Pancreas (tissue), 10 donors: ENCODE data around the gene VIM. TPM values are rescaled to one million over a fixed set of nuclear protein-coding genes. Genes with fewer than 3 reads are reported as not detected.

Experiments used
- ATAC-seq, 4 donors: fragments of 200-7000 bp; cut with Tn5 transposase; one replicate each; pipeline versions ENCODE4 v1.8.0 to v1.9.1; 2020; ENCODE audit warnings: mild to moderate bottlenecking in 4 of 4, moderate library complexity in 4 of 4
- DNase-seq, 6 donors: peaks; one replicate each; pipeline ENCODE4 v3.0.0-alpha.2; 2020
- FAIRE-seq: peaks from 2 replicates; lab custom pipeline; 2012; peaks lifted over from hg19 to GRCh38; lab: Jason Lieb, UNC
- H3K27ac ChIP-seq, 4 donors: fragments of 200-600 bp; sonication (generic); 1 replicate in 3 of 4; 2 replicates in 1 of 4; pipeline versions ENCODE4 v1.5.0 to v1.8.0; 2020
- H3K27me3 ChIP-seq, 4 donors: fragments of 200-600 bp; one replicate each; pipeline ENCODE4 v1.8.0; 2021
- H3K36me3 ChIP-seq, 3 donors: fragments of 200-600 bp; sonication (generic) in 1 of 3; one replicate each; pipeline versions ENCODE4 v1.5.0 to v1.8.0; 2020 to 2021
- H3K4me1 ChIP-seq, 3 donors: fragments of 200-600 bp; one replicate each; pipeline ENCODE4 v1.8.0; 2021
- H3K4me3 ChIP-seq, 4 donors: fragments of 200-600 bp; sonication (generic) in 2 of 4; one replicate each; pipeline versions ENCODE4 v1.5.0 to v1.8.0; 2020 to 2021
- H3K9me3 ChIP-seq, 4 donors: fragments of 200-600 bp; one replicate each; pipeline ENCODE4 v1.8.0; 2021
- CTCF ChIP-seq, 4 donors: fragments of 200-600 bp; sonication (generic) in 3 of 4; IDR thresholded peaks; one replicate each; pipeline versions ENCODE4 v1.5.0 to v1.8.0; 2021; ENCODE audit warnings: antibody characterized with exemption in 4 of 4
- WGBS, 2 donors: extraction: QIAGEN DNeasy Blood & Tissue Kit; methylation state at CpG; one replicate each; pipeline ENCODE4 v1.1.7; 2013; 5-methylcytosine and 5-hydroxymethylcytosine counted together
- intact Hi-C, 3 donors: fragments of 100-400 bp; cut with DNase I; formaldehyde crosslinking; loops; one replicate each; pipeline versions ENCODE4 v1.11.1 to v1.14.2; 2022
- polyA plus RNA-seq, 2 donors: library from polyadenylated mRNA; stranded (reverse); fragments of 200-250 nt; gene quantifications; one replicate each; pipeline ENCODE4 v1.2.3, GENCODE V29; 2013
- total RNA-seq, 6 donors: library from RNA; stranded (reverse); fragmentation: NEBNext Ultra II Directional in 4 of 6; extraction: Animal tissue kit (Norgen Biotek cat#: 25700) in 4 of 6; gene quantifications; one replicate each; pipeline versions ENCODE4 v1.2.1 to v1.2.4, GENCODE V29; 2021 to 2023
- donor health status: healthy with polysubstance abuse.
- donor health status: DM: no; HTN: no; CAD: no; lungs with moderate emphysema.
- donor health status: DM: no; HTN: no; CAD: no.
- donor health status: control.
- donor health status: control.
- donor health status: Bipolar disorder and iron deficiency.
- donor health status: DM: yes; HTN: yes; CAD: no.
- donor health status: DM: no; HTN: no; CAD: no.
- donor health status: DM: no; HTN: no; CAD: no.
- donor health status: DM: yes; HTN: yes; CAD: no.

The VIM gene
- total and polyA plus RNA-seq, 8 donors = 133 to 546 (median 163) TPM

- H3K27me3 ChIP-seq = no peaks in the 10 kb centered on the region
- intact Hi-C loops = no loop called here
- no peak overlapping the region for H3K27ac ChIP-seq
- ATAC-seq (peak; percentile 24 to 72 (median 60)), DNase-seq (no peak), FAIRE-seq (no peak)
- WGBS, 2 donors = 19 to 20% methylated on average over 1 of the region's 1 CpG
- no peak overlapping the region for H3K4me3 ChIP-seq
- no peak for TF ChIP-seq CTCF (IDR thresholded peaks at IDR 0.05)
- H3K36me3 ChIP-seq = no peaks in the 10 kb centered on the region
- no peaks in the 10 kb centered on the region for H3K9me3 ChIP-seq
- peaks cover 0 to 11% (median 0%) of the 10 kb centered on the region in 3 donors for H3K4me1 ChIP-seq
Observed at GRCh38 chr10:17220652-17221100, 7.4 kb upstream of the VIM start.

GRCh38 chr10:17222329-17222728 lies 5.7 kb upstream of the VIM start:
- Histone ChIP-seq H3K4me3 (no peak overlapping the region), H3K9me3 (no peaks in the 10 kb centered on the region), H3K27me3 (no peaks in the 10 kb centered on the region), H3K36me3 (no peaks in the 10 kb centered on the region), H3K27ac (no peak overlapping the region), H3K4me1 (peaks cover 0 to 6% (median 0%) of the 10 kb centered on the region in 3 donors)
- FAIRE-seq = no peak
- intact Hi-C loops = no loop called here
- no peak for TF ChIP-seq CTCF (IDR thresholded peaks at IDR 0.05)
- no peak for DNase-seq
- WGBS, 2 donors = 71 to 84% methylated on average over 4 of the region's 4 CpGs
- ATAC-seq = no peak

- no peaks in the 10 kb centered on the region for H3K27me3 ChIP-seq
- H3K4me1 ChIP-seq = peaks cover 0 to 7% (median 0%) of the 10 kb centered on the region in 3 donors
- H3K9me3 ChIP-seq = no peaks in the 10 kb centered on the region
- DNase-seq (no peak), FAIRE-seq (no peak), ATAC-seq (no peak)
- intact Hi-C loops = no loop called here
- no peak for TF ChIP-seq CTCF (IDR thresholded peaks at IDR 0.05)
- no peak overlapping the region for H3K4me3 ChIP-seq
- H3K36me3 ChIP-seq = no peaks in the 10 kb centered on the region
- 75 to 80% methylated on average over 4 of the region's 4 CpGs for WGBS, 2 donors
- no peak overlapping the region for H3K27ac ChIP-seq
Observed at GRCh38 chr10:17225808-17226207, 2.2 kb upstream of the VIM start.

GRCh38 chr10:17226891-17227303 lies 1.1 kb upstream of the VIM start:
- ATAC-seq (no peak), DNase-seq (no peak), FAIRE-seq (no peak)
- no peaks in the 10 kb centered on the region for H3K9me3 ChIP-seq
- H3K27me3 ChIP-seq = no peaks in the 10 kb centered on the region
- peaks cover 0 to 14% (median 5%) of the 10 kb centered on the region in 3 donors for H3K4me1 ChIP-seq
- no peaks in the 10 kb centered on the region for H3K36me3 ChIP-seq
- no peak overlapping the region for H3K4me3 ChIP-seq
- no peak overlapping the region for H3K27ac ChIP-seq
- no peak for TF ChIP-seq CTCF (IDR thresholded peaks at IDR 0.05)
- intact Hi-C loops = no loop called here
- 87 to 94% methylated on average over 8 of the region's 8 CpGs for WGBS, 2 donors

GRCh38 chr10:17227367-17228090 lies 512 bp upstream of the VIM start:
- TF ChIP-seq CTCF (IDR thresholded peaks at IDR 0.05) = peak; percentile 31 to 58 (median 36)
- no peaks in the 10 kb centered on the region for H3K27me3 ChIP-seq
- peak overlapping the region in 2 of 4 donors; percentile 52 to 62 for H3K4me3 ChIP-seq
- H3K27ac ChIP-seq = peak overlapping the region in 3 of 4 donors; percentile 64 to 93 (median 91)
- H3K4me1 ChIP-seq = peaks cover 2 to 21% (median 11%) of the 10 kb centered on the region in 3 donors
- WGBS, 2 donors = 15 to 21% methylated on average over 12 of the region's 12 CpGs
- ATAC-seq = no peak
- FAIRE-seq = no peak
- H3K9me3 ChIP-seq = no peaks in the 10 kb centered on the region
- no peak for DNase-seq
- intact Hi-C loops = no loop called here
- no peaks in the 10 kb centered on the region for H3K36me3 ChIP-seq
